CMK (cell line): ENCODE measurements around the gene ACOT9.
"Not testable (repeated sequence)": the region's sequence is repeated elsewhere in the genome, so short reads cannot be mapped to it uniquely, and the experiment has no call there.

Experiments
- DNase-seq: peaks from one replicate; pipeline ENCODE4 v3.0.0-alpha.2; 2010; ENCODE audit warnings: low read depth

Gene ACOT9

GRCh38 chrX:23765449-23765848, 22.4 kb upstream of the ACOT9 start:
- no peak for DNase-seq

GRCh38 chrX:23764188-23764984, 21.3 kb upstream of the ACOT9 start:
- no peak for DNase-seq

GRCh38 chrX:23759821-23760220, 16.7 kb upstream of the ACOT9 start:
- no peak for DNase-seq

GRCh38 chrX:23756165-23756564, 13.1 kb upstream of the ACOT9 start:
- no peak for DNase-seq

- DNase-seq, result no peak
Observed at GRCh38 chrX:23754664-23755063, 11.6 kb upstream of the ACOT9 start.

- DNase-seq, result no peak
Observed at GRCh38 chrX:23752740-23753415, 9.8 kb upstream of the ACOT9 start.

- no peak for DNase-seq
Observed at GRCh38 chrX:23749576-23749975, 6.5 kb upstream of the ACOT9 start.

- DNase-seq, result no peak
Observed at GRCh38 chrX:23749129-23749528, 6.1 kb upstream of the ACOT9 start.

GRCh38 chrX:23745786-23746185, 2.7 kb upstream of the ACOT9 start:
- DNase-seq, result no peak

GRCh38 chrX:23743623-23743971, 521 bp upstream of the ACOT9 start:
- not testable (repeated sequence) for DNase-seq

- no peak for DNase-seq
Observed at GRCh38 chrX:23742174-23742696, 841 bp downstream of the ACOT9 start.

- no peak for DNase-seq
Observed at GRCh38 chrX:23737413-23737812, 5.7 kb downstream of the ACOT9 start.

- DNase-seq, result no peak
Observed at GRCh38 chrX:23736030-23736429, 7.0 kb downstream of the ACOT9 start.

GRCh38 chrX:23732704-23733103, 10.4 kb downstream of the ACOT9 start:
- no peak for DNase-seq

- no peak for DNase-seq
Observed at GRCh38 chrX:23731951-23732350, 11.1 kb downstream of the ACOT9 start.

- no peak for DNase-seq
Observed at GRCh38 chrX:23729214-23729613, 13.9 kb downstream of the ACOT9 start.

- DNase-seq, result no peak
Observed at GRCh38 chrX:23727206-23727605, 15.9 kb downstream of the ACOT9 start.

- no peak for DNase-seq
Observed at GRCh38 chrX:23726191-23726590, 16.9 kb downstream of the ACOT9 start.

GRCh38 chrX:23720117-23720677, 22.9 kb downstream of the ACOT9 start:
- no peak for DNase-seq

- no peak for DNase-seq
Observed at GRCh38 chrX:23705235-23705634, 37.8 kb downstream of the ACOT9 start.

GRCh38 chrX:23704673-23705206, 38.3 kb downstream of the ACOT9 start:
- DNase-seq, result no peak

GRCh38 chrX:23699636-23700194, 43.4 kb downstream of the ACOT9 start:
- no peak for DNase-seq

GRCh38 chrX:23694606-23695005, 48.5 kb downstream of the ACOT9 start:
- no peak for DNase-seq
